Measurements from ENCODE around the gene PTPRE.

DNA sequence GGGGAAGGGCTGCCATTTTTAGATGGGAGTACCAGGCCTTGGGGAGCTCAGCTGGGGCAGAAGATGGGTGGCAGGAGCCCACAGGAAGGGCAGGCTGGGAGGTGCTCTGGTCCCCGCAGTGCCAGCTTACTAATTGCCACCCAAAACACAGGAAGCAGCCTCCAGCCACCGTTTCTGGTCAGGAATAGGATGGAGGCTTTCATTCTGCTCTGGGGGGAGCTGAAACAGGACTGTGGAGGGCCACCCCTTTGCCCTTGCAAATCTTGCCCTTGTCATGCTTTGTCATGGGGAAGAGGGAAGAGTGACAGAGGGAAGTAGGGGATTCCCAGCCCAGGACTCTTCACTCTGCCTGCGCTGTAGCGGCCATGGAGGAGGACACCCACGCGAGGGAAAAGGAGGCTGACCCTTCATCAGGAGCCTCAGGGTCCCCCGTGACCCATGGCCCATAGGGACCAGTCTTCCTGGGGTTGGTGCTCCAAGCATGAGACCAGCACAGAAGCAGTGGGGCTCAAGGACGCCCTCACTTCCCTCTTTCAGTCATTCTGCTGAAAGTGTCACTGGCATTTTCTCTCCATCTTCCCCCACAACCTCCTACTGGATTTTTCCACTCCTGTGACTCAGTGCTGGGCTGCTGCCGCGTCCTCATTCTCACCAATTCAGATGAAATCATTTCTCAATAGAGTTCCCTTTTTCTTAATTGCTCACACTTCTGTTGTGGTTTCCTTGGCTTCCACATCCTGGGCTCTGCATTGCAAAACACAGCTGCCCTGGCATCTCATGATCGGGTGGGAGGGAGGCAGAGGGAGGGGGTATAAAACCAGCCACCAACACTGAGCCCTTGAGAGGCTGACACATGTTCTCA, 157.4 kb downstream of the PTPRE start:
- TF ChIP-seq POLR2AphosphoS5 (IDR thresholded peaks at IDR 0.05; ENCODE audit: low read depth, low read length) (no peak), POLR2A (IDR thresholded peaks at IDR 0.05; ENCODE audit: low read depth, low read length) (no peak)
